WTC11 (cell line): Measurements from ENCODE around the gene GJD3.

Source experiments
- ARID4B ChIP-seq: sonication (generic); formaldehyde crosslinking; IDR thresholded peaks from 2 replicates; pipeline ENCODE4 v1.8.0; 2023; ENCODE audit warnings: missing genetic modification reagents, mild to moderate bottlenecking, borderline replicate concordance
- CTCF ChIP-seq: fragments of 200-600 bp; IDR thresholded peaks from 2 replicates; pipeline ENCODE4 v1.8.0; 2022; ENCODE audit warnings: antibody characterized with exemption
- E2F1 ChIP-seq: sonication (generic); formaldehyde crosslinking; IDR thresholded peaks from 2 replicates; pipeline ENCODE4 v1.8.0; 2022; ENCODE audit warnings: mild to moderate bottlenecking, missing genetic modification reagents
- FOXP1 ChIP-seq: sonication (generic); formaldehyde crosslinking; IDR thresholded peaks from 2 replicates; pipeline ENCODE4 v1.8.0; 2022; ENCODE audit warnings: missing genetic modification reagents, mild to moderate bottlenecking, moderate library complexity, borderline replicate concordance
- GABPB1 ChIP-seq: sonication (generic); formaldehyde crosslinking; IDR thresholded peaks from 2 replicates; pipeline ENCODE4 v1.8.1; 2023; ENCODE audit warnings: mild to moderate bottlenecking, missing genetic modification reagents
- RELA ChIP-seq: sonication (generic); formaldehyde crosslinking; IDR thresholded peaks from 2 replicates; pipeline ENCODE4 v1.8.1; 2022; ENCODE audit warnings: missing genetic modification reagents, mild to moderate bottlenecking, borderline replicate concordance
- TEAD1 ChIP-seq: sonication (generic); formaldehyde crosslinking; IDR thresholded peaks from 2 replicates; pipeline ENCODE4 v1.8.0; 2022; ENCODE audit warnings: mild to moderate bottlenecking, missing genetic modification reagents
- USF2 ChIP-seq: sonication (generic); formaldehyde crosslinking; IDR thresholded peaks from 2 replicates; pipeline ENCODE4 v1.8.1; 2023; ENCODE audit warnings: mild to moderate bottlenecking, missing genetic modification reagents, moderate library complexity
- ZNF317 ChIP-seq: sonication (generic); formaldehyde crosslinking; IDR thresholded peaks from 2 replicates; pipeline ENCODE4 v1.8.1; 2023; ENCODE audit warnings: low read depth, mild to moderate bottlenecking, moderate library complexity, missing genetic modification reagents, borderline replicate concordance
- ZNF416 ChIP-seq: fragments of 250-450 bp; sonication (Bioruptor Pico); IDR thresholded peaks from 2 replicates; pipeline ENCODE4 v1.9.0; 2021; ENCODE audit warnings: mild to moderate bottlenecking, inconsistent platforms
- ZNF512 ChIP-seq: sonication (generic); formaldehyde crosslinking; IDR thresholded peaks from 2 replicates; pipeline ENCODE4 v1.8.1; 2022; ENCODE audit warnings: missing genetic modification reagents, borderline replicate concordance

GRCh38 chr17:40355123-40355803, 9.3 kb downstream of the GJD3 start:
- TF ChIP-seq ZNF512 (CRISPR knock-in tag) (no peak), RELA (CRISPR knock-in tag) (no peak), TEAD1 (CRISPR knock-in tag) (no peak), FOXP1 (CRISPR knock-in tag) (no peak), CTCF (peak; percentile 98), ZNF416 (no peak), E2F1 (CRISPR knock-in tag) (no peak), ARID4B (0 out of 2 replicates have a peak, but pooled peaks have one; percentile 31), GABPB1 (CRISPR knock-in tag) (peak; percentile 50; the same call in 1 of the 2 replicates), USF2 (no peak), ZNF317 (CRISPR knock-in tag) (no peak)
